ENCODE data around the gene MCM9.
A peak's percentile ranks its signal among the peaks of the same experiment; 100 is the strongest.

The MCM9 gene

GRCh38 chr6:118892355-118892991 is 42.5 kb downstream of the MCM9 start:
- Histone ChIP-seq H3K27ac (ENCODE audit: low read depth, low read length) (peak overlapping the region; percentile 82), H3K4me1 (ENCODE audit: insufficient read depth, low read length) (peaks cover 20% of the 10 kb centered on the region), H3K9ac (ENCODE audit: low read length) (peak overlapping the region; percentile 52), H3K4me3 (ENCODE audit: low read depth in 1 of 2, low read length in 2 of 2) (peak overlapping the region; percentile 56 to 88), H3K27me3 (ENCODE audit: control insufficient read depth in 1 of 2, insufficient read depth in 2 of 2, low read length in 2 of 2) (no peaks in the 10 kb centered on the region), H3K9me3 (ENCODE audit: low read length) (no peaks in the 10 kb centered on the region), H3K36me3 (ENCODE audit: insufficient read depth, low read length) (no peaks in the 10 kb centered on the region)

DNA sequence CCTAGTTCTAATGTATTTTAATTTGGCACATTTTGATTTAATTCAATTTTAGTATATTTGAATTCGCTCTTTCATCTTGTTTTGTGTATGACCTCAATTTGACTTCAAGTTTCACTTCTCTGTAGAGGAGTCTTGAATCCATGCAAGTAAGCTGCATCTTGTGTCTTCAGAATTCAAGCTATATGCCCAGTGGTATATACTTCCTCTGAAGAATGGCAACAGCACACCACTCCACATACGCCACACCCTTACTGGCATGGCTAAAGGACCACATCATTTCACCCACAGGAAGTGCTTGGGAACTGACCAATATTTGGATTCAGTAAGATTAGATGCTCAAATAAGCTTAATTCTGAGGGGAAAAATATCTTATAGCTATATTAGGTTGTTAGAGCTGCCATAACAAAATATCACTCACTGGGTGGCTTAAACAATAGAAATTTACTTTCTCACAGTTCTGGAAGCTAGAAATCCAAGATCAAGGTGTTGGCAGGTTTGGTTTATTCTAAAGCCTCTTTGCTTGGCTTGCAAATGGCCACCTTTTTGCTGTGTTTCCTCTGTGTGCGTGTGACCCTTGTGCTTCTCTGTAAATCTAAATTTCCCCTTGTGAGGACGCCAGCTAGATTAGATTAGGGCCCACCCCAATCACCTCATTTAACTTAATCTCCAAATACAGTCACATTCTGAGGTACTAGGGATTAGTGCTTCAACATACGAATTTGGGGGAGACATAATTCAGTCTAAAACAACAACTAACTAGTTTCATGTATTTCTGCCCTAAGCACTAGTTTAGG is 43.8 kb downstream of the MCM9 start:
- no peak overlapping the region for H3K27ac ChIP-seq (ENCODE audit: low read depth, low read length)

GRCh38 chr6:118889163-118889562 is 45.8 kb downstream of the MCM9 start:
- Histone ChIP-seq H3K27ac (ENCODE audit: low read depth, low read length) (no peak overlapping the region), H3K9ac (ENCODE audit: low read length) (no peak overlapping the region), H3K27me3 (ENCODE audit: control insufficient read depth in 1 of 2, insufficient read depth in 2 of 2, low read length in 2 of 2) (no peaks in the 10 kb centered on the region), H3K9me3 (ENCODE audit: low read length) (no peaks in the 10 kb centered on the region), H3K36me3 (ENCODE audit: insufficient read depth, low read length) (no peaks in the 10 kb centered on the region), H3K4me3 (ENCODE audit: low read depth in 1 of 2, low read length in 2 of 2) (no peak overlapping the region), H3K4me1 (ENCODE audit: insufficient read depth, low read length) (peaks cover 20% of the 10 kb centered on the region)

More for the DNA sequence above, 43.8 kb downstream of the MCM9 start:
- Histone ChIP-seq H3K27me3 (ENCODE audit: control insufficient read depth in 1 of 2, insufficient read depth in 2 of 2, low read length in 2 of 2) (no peaks in the 10 kb centered on the region), H3K9ac (ENCODE audit: low read length) (no peak overlapping the region), H3K4me1 (ENCODE audit: insufficient read depth, low read length) (peaks cover 20% of the 10 kb centered on the region), H3K9me3 (ENCODE audit: low read length) (no peaks in the 10 kb centered on the region), H3K4me3 (ENCODE audit: low read depth in 1 of 2, low read length in 2 of 2) (no peak overlapping the region), H3K36me3 (ENCODE audit: insufficient read depth, low read length) (no peaks in the 10 kb centered on the region)

- Histone ChIP-seq H3K4me1 (ENCODE audit: insufficient read depth, low read length) (peaks cover 8% of the 10 kb centered on the region), H3K27me3 (ENCODE audit: control insufficient read depth in 1 of 2, insufficient read depth in 2 of 2, low read length in 2 of 2) (no peaks in the 10 kb centered on the region), H3K36me3 (ENCODE audit: insufficient read depth, low read length) (no peaks in the 10 kb centered on the region)
These were observed 48.3 kb downstream of the MCM9 start for GRCh38 chr6:118886641-118887040.

DNA sequence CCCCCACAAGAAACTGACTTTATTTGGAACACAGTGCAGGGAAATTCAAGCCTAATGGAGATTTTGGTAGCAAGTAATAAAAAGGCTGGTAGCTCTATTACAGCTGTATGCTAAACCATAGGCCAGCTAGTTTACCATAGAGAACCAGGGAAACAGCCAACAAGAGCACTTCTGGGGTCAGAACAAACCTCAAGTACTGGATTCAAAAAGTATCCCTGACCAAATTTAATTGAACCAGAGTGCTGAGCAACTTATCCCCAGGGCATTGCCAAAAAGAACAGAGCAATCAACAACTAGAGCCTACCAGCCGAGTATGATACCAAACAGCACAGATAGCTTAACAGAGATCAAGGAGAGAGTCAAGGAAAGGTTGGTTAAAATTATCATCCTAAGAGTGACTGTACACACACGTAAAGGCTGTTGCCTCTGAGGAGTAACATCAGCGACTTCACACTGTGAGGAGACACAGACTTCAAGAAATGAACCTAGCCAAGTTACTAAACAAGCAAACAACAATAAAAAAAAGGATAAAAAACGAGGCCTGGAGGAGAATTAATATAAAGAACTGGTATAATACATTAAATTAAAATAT is 52.5 kb downstream of the MCM9 start:
- Histone ChIP-seq H3K36me3 (ENCODE audit: insufficient read depth, low read length) (no peaks in the 10 kb centered on the region), H3K9me3 (ENCODE audit: low read length) (no peaks in the 10 kb centered on the region), H3K4me1 (ENCODE audit: insufficient read depth, low read length) (no peaks in the 10 kb centered on the region), H3K9ac (ENCODE audit: low read length) (no peak overlapping the region), H3K4me3 (ENCODE audit: low read depth in 1 of 2, low read length in 2 of 2) (no peak overlapping the region), H3K27me3 (ENCODE audit: control insufficient read depth in 1 of 2, insufficient read depth in 2 of 2, low read length in 2 of 2) (no peaks in the 10 kb centered on the region), H3K27ac (ENCODE audit: low read depth, low read length) (no peak overlapping the region)

More at GRCh38 chr6:118886641-118887040, 48.3 kb downstream of the MCM9 start:
- Histone ChIP-seq H3K27ac (ENCODE audit: low read depth, low read length) (no peak overlapping the region), H3K9ac (ENCODE audit: low read length) (no peak overlapping the region), H3K4me3 (ENCODE audit: low read depth in 1 of 2, low read length in 2 of 2) (no peak overlapping the region), H3K9me3 (ENCODE audit: low read length) (no peaks in the 10 kb centered on the region)

DNA sequence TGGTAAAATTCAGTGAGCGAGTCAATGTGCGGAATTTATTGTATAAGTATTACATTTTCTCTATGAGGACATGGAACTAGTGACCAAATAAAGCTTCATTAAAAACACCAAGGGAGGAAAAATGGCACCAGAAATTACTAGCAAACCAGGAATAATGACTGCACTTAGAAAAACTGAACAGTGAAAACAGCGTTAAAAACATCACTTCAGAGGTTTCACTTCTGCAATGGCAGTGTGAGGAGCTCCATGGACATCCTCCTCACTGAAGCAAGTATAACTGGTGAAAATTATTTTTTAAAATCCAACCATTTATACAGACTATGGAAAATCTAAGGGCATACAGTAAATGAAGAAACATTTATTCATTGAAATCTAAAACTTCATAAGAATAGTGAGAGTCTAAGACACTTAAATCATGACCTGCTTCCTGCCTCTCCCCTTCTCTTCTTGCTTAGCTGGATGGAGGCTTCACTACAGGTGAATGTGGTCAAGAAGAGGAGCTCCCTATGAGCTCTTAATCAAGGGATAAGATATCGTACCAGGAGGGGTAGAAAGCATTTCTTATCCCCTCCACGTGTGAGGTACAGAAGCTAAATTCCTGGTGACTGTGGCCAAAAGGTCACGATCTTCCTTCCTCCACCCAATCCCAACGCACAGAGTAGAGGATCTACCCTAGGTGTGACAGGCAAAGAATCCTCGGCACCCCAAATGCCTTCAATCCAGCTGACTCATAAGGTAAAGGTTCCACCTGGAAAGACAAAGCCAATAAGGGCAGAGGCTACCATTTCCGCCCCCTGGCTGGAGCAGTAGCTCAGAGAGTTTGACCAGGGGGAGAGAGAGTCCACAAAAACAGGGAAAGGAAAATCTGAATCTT is 53.3 kb downstream of the MCM9 start:
- Histone ChIP-seq H3K9ac (ENCODE audit: low read length) (no peak overlapping the region), H3K27ac (ENCODE audit: low read depth, low read length) (no peak overlapping the region), H3K4me1 (ENCODE audit: insufficient read depth, low read length) (no peaks in the 10 kb centered on the region), H3K4me3 (ENCODE audit: low read depth in 1 of 2, low read length in 2 of 2) (no peak overlapping the region), H3K27me3 (ENCODE audit: control insufficient read depth in 1 of 2, insufficient read depth in 2 of 2, low read length in 2 of 2) (no peaks in the 10 kb centered on the region), H3K36me3 (ENCODE audit: insufficient read depth, low read length) (no peaks in the 10 kb centered on the region), H3K9me3 (ENCODE audit: low read length) (no peaks in the 10 kb centered on the region)

DNA sequence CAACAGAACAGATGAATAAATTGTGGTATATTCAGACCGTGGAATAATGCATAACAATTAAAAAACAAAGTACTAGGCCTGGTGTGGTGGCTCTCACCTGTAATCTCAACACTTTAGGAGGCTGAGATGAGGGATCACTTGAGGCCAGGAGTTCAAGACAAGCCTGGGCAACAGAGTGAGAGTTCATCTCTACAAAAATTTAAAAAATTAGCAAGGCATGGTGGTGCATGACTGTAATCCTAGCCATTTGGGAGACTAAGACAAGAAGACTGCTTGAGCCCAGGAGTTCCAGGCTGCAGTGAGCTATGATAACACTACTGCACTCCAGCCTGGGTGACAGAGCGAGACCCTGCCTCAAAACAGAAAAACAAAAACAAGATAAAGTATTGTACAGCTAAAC is 57.2 kb downstream of the MCM9 start:
- H3K9ac ChIP-seq (ENCODE audit: low read length), result no peak overlapping the region
- no peaks in the 10 kb centered on the region for H3K36me3 ChIP-seq (ENCODE audit: insufficient read depth, low read length)
- H3K4me3 ChIP-seq (ENCODE audit: low read depth in 1 of 2, low read length in 2 of 2), result no peak overlapping the region
- no peaks in the 10 kb centered on the region for H3K4me1 ChIP-seq (ENCODE audit: insufficient read depth, low read length)
- H3K9me3 ChIP-seq (ENCODE audit: low read length), result no peaks in the 10 kb centered on the region
- no peak overlapping the region for H3K27ac ChIP-seq (ENCODE audit: low read depth, low read length)
- H3K27me3 ChIP-seq (ENCODE audit: control insufficient read depth in 1 of 2, insufficient read depth in 2 of 2, low read length in 2 of 2), result no peaks in the 10 kb centered on the region

GRCh38 chr6:118876814-118877213 is 58.1 kb downstream of the MCM9 start:
- no peak overlapping the region for H3K9ac ChIP-seq (ENCODE audit: low read length)
- no peaks in the 10 kb centered on the region for H3K9me3 ChIP-seq (ENCODE audit: low read length)
- H3K27me3 ChIP-seq (ENCODE audit: control insufficient read depth in 1 of 2, insufficient read depth in 2 of 2, low read length in 2 of 2), result no peaks in the 10 kb centered on the region

GRCh38 chr6:118876198-118876597 is 58.8 kb downstream of the MCM9 start:
- Histone ChIP-seq H3K27ac (ENCODE audit: low read depth, low read length) (no peak overlapping the region), H3K36me3 (ENCODE audit: insufficient read depth, low read length) (no peaks in the 10 kb centered on the region), H3K4me1 (ENCODE audit: insufficient read depth, low read length) (no peaks in the 10 kb centered on the region), H3K27me3 (ENCODE audit: control insufficient read depth in 1 of 2, insufficient read depth in 2 of 2, low read length in 2 of 2) (no peaks in the 10 kb centered on the region), H3K9me3 (ENCODE audit: low read length) (no peaks in the 10 kb centered on the region), H3K4me3 (ENCODE audit: low read depth in 1 of 2, low read length in 2 of 2) (no peak overlapping the region), H3K9ac (ENCODE audit: low read length) (no peak overlapping the region)

More at GRCh38 chr6:118876814-118877213, 58.1 kb downstream of the MCM9 start:
- Histone ChIP-seq H3K4me1 (ENCODE audit: insufficient read depth, low read length) (no peaks in the 10 kb centered on the region), H3K4me3 (ENCODE audit: low read depth in 1 of 2, low read length in 2 of 2) (no peak overlapping the region), H3K27ac (ENCODE audit: low read depth, low read length) (no peak overlapping the region), H3K36me3 (ENCODE audit: insufficient read depth, low read length) (no peaks in the 10 kb centered on the region)

GRCh38 chr6:118875672-118876071 is 59.3 kb downstream of the MCM9 start:
- Histone ChIP-seq H3K9ac (ENCODE audit: low read length) (no peak overlapping the region), H3K36me3 (ENCODE audit: insufficient read depth, low read length) (no peaks in the 10 kb centered on the region), H3K9me3 (ENCODE audit: low read length) (no peaks in the 10 kb centered on the region), H3K4me1 (ENCODE audit: insufficient read depth, low read length) (no peaks in the 10 kb centered on the region), H3K27me3 (ENCODE audit: control insufficient read depth in 1 of 2, insufficient read depth in 2 of 2, low read length in 2 of 2) (no peaks in the 10 kb centered on the region), H3K27ac (ENCODE audit: low read depth, low read length) (no peak overlapping the region), H3K4me3 (ENCODE audit: low read depth in 1 of 2, low read length in 2 of 2) (no peak overlapping the region)

GRCh38 chr6:118873239-118873638 is 61.7 kb downstream of the MCM9 start:
- Histone ChIP-seq H3K27ac (ENCODE audit: low read depth, low read length) (no peak overlapping the region), H3K4me1 (ENCODE audit: insufficient read depth, low read length) (no peaks in the 10 kb centered on the region), H3K9ac (ENCODE audit: low read length) (no peak overlapping the region), H3K36me3 (ENCODE audit: insufficient read depth, low read length) (no peaks in the 10 kb centered on the region), H3K27me3 (ENCODE audit: control insufficient read depth in 1 of 2, insufficient read depth in 2 of 2, low read length in 2 of 2) (no peaks in the 10 kb centered on the region), H3K4me3 (ENCODE audit: low read depth in 1 of 2, low read length in 2 of 2) (no peak overlapping the region), H3K9me3 (ENCODE audit: low read length) (no peaks in the 10 kb centered on the region)

Measured in muscle layer of colon (tissue), 2 donors.